ENCODE results near the gene ST3GAL5. TPM values are rescaled to one million over a fixed set of nuclear protein-coding genes. Genes with fewer than 3 reads are reported as not detected.

Gene ST3GAL5
- total and polyA plus RNA-seq, 4 donors: 3.3 to 29.8 (median 15.7) TPM

- whole genome bisulfite sequencing, 2 donors: 74 to 77% methylated on average over 18 of the region's 18 CpGs
- ATAC-seq (ENCODE audit: low FRiP score) (peak; percentile 23), DNase-seq (no peak)
- no peaks in the 10 kb centered on the region for H3K27me3 ChIP-seq (ENCODE audit: control insufficient read depth in 1 of 2, insufficient read depth in 2 of 2, low read length in 1 of 2)
- H3K4me3 ChIP-seq (ENCODE audit: low read length in 2 of 2): no peak overlapping the region
- no peaks in the 10 kb centered on the region for H3K4me1 ChIP-seq (ENCODE audit: control insufficient read depth in 1 of 2, insufficient read depth in 2 of 2, low read length in 2 of 2)
- no peaks in the 10 kb centered on the region for H3K9me3 ChIP-seq (ENCODE audit: control insufficient read depth, low read length)
- no peak overlapping the region for H3K27ac ChIP-seq (ENCODE audit: low read depth in 1 of 2, low read length in 2 of 2)
- no peaks in the 10 kb centered on the region for H3K36me3 ChIP-seq (ENCODE audit: control insufficient read depth in 1 of 2, insufficient read depth in 2 of 2, low read length in 1 of 2)
- intact Hi-C loops (cut with DNase I): loop anchor here (1.0 to 5.0 kb wide), 3 partner anchors 59 to 253 kb away; partner anchors contain the start of gene ST3GAL5 (in 1 of the 2)
Observed at GRCh38 chr2:85827879-85828569, 60.8 kb downstream of the ST3GAL5 start.

DNA sequence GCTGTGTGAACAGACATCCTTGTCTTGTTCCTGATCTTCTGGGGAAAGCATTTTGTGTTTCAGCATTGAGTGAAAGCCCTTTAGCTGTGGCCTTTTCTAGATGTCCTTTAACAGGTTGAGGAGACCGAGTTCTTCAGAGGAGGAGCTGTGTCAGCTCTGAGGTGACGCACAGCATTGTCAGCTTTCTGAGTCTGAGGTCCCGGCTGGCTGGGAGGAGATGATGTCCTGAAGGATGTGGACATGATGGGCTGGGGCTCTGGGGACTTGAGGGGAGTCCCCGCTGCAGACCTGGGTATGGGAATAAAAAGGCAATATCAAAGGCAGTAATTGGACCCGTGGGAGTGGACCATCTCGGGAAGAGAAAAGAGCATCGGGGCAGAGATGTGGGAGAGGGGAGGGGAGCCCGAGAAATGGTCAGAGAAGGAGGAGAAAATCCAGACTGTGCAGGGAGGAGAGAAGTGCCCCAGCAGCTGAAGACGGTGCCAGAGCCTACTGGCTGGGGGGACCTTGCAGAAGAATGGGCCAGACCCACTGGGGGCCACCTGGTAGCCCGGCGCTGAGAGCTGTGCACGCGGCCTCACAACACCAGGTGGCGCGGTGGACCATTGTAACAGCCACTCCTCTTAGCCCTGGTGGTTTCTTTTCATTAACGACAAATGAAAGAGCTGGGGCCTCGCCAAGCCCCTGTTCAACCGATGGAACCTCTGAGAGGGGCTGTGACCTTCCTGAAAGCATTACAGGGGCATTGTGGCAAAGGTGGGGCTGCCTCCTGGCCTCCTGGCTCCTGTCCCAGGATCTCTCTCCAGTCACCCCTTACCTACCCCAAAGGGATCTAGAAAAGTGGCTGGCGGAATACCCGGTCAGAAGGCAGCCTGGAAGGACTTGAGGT is 61.6 kb downstream of the ST3GAL5 start:
- DNase-seq (peak; percentile 83 to 93), ATAC-seq (ENCODE audit: low FRiP score) (peak; percentile 94)
- Histone ChIP-seq H3K36me3 (ENCODE audit: control insufficient read depth in 1 of 2, insufficient read depth in 2 of 2, low read length in 1 of 2) (no peaks in the 10 kb centered on the region), H3K27me3 (ENCODE audit: control insufficient read depth in 1 of 2, insufficient read depth in 2 of 2, low read length in 1 of 2) (no peaks in the 10 kb centered on the region), H3K27ac (ENCODE audit: low read depth in 1 of 2, low read length in 2 of 2) (no peak overlapping the region), H3K4me3 (ENCODE audit: low read length in 2 of 2) (no peak overlapping the region), H3K4me1 (ENCODE audit: control insufficient read depth in 1 of 2, insufficient read depth in 2 of 2, low read length in 2 of 2) (no peaks in the 10 kb centered on the region), H3K9me3 (ENCODE audit: control insufficient read depth, low read length) (no peaks in the 10 kb centered on the region)
- intact Hi-C loops (cut with DNase I): loop anchor here (1.0 to 5.0 kb wide), 3 partner anchors 60 to 254 kb away; partner anchors contain the start of gene ST3GAL5 (in 1 of the 2)
- WGBS, 2 donors: 20 to 22% methylated on average over 20 of the region's 20 CpGs

DNA sequence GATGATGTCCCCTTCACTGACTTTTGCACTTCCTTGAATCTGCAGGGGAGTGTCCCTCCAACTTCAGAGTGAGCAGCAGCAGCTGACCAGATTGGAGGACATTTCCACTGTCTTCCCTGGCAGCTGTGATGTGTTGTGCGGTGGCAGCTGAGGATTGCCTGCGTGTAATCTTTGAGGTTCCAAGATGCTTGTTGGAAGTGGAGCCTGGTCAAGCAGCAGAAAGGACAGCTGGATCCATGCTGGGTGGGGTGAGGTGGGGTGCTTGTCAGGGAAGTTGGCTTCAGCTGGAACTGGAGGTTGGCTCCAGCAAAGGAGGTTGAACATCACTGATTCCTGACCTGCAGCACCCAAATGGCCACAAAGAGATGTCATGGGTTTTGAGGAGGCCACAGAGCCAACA is 64.8 kb downstream of the ST3GAL5 start:
- no peaks in the 10 kb centered on the region for H3K4me1 ChIP-seq (ENCODE audit: control insufficient read depth in 1 of 2, insufficient read depth in 2 of 2, low read length in 2 of 2)
- no peak for ATAC-seq (ENCODE audit: low FRiP score)
- 50 to 74% methylated on average over 2 of the region's 2 CpGs for WGBS, 2 donors
- H3K9me3 ChIP-seq (ENCODE audit: control insufficient read depth, low read length): no peaks in the 10 kb centered on the region
- DNase-seq: no peak
- H3K4me3 ChIP-seq (ENCODE audit: low read length in 2 of 2): no peak overlapping the region
- intact Hi-C loops (cut with DNase I): no loop called here
- no peaks in the 10 kb centered on the region for H3K36me3 ChIP-seq (ENCODE audit: control insufficient read depth in 1 of 2, insufficient read depth in 2 of 2, low read length in 1 of 2)
- H3K27me3 ChIP-seq (ENCODE audit: control insufficient read depth in 1 of 2, insufficient read depth in 2 of 2, low read length in 1 of 2): no peaks in the 10 kb centered on the region
- no peak overlapping the region for H3K27ac ChIP-seq (ENCODE audit: low read depth in 1 of 2, low read length in 2 of 2)

DNA sequence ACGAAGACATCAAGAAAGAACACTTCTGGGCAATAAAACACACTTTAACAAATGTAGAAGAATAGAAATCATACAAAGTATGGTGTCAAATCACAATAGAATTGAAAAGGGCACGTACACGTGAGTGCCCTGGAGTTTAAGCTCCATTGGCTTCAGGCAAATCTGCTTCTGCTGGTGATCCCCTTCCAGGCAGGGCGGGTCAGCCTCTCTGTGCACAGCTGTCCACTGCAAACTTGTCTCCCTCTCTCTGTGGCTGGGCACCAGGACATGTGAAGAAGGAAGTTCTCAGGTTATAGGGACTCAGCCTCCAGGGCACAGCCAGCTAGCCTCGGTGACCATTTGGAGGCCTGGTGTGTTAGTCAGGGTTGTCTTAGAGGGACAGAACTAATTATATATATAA is 66.0 kb downstream of the ST3GAL5 start:
- WGBS, 2 donors: 86 to 93% methylated on average over 5 of the region's 5 CpGs
- ATAC-seq (ENCODE audit: low FRiP score): no peak

GRCh38 chr2:85819811-85820510 is 68.8 kb downstream of the ST3GAL5 start:
- no peak overlapping the region for H3K4me3 ChIP-seq (ENCODE audit: low read length in 2 of 2)
- intact Hi-C loops (cut with DNase I): no loop called here
- ATAC-seq (ENCODE audit: low FRiP score): no peak
- no peak for DNase-seq
- WGBS, 2 donors: 76 to 79% methylated on average over 6 of the region's 6 CpGs
- H3K4me1 ChIP-seq (ENCODE audit: control insufficient read depth in 1 of 2, insufficient read depth in 2 of 2, low read length in 2 of 2): no peaks in the 10 kb centered on the region
- no peaks in the 10 kb centered on the region for H3K27me3 ChIP-seq (ENCODE audit: control insufficient read depth in 1 of 2, insufficient read depth in 2 of 2, low read length in 1 of 2)
- H3K27ac ChIP-seq (ENCODE audit: low read depth in 1 of 2, low read length in 2 of 2): no peak overlapping the region
- H3K36me3 ChIP-seq (ENCODE audit: control insufficient read depth in 1 of 2, insufficient read depth in 2 of 2, low read length in 1 of 2): no peaks in the 10 kb centered on the region
- no peaks in the 10 kb centered on the region for H3K9me3 ChIP-seq (ENCODE audit: control insufficient read depth, low read length)

More for the DNA sequence above, 66.0 kb downstream of the ST3GAL5 start:
- Histone ChIP-seq H3K27me3 (ENCODE audit: control insufficient read depth in 1 of 2, insufficient read depth in 2 of 2, low read length in 1 of 2) (no peaks in the 10 kb centered on the region), H3K4me3 (ENCODE audit: low read length in 2 of 2) (no peak overlapping the region), H3K4me1 (ENCODE audit: control insufficient read depth in 1 of 2, insufficient read depth in 2 of 2, low read length in 2 of 2) (no peaks in the 10 kb centered on the region), H3K36me3 (ENCODE audit: control insufficient read depth in 1 of 2, insufficient read depth in 2 of 2, low read length in 1 of 2) (no peaks in the 10 kb centered on the region), H3K9me3 (ENCODE audit: control insufficient read depth, low read length) (no peaks in the 10 kb centered on the region), H3K27ac (ENCODE audit: low read depth in 1 of 2, low read length in 2 of 2) (no peak overlapping the region)
- DNase-seq: no peak
- intact Hi-C loops (cut with DNase I): no loop called here

DNA sequence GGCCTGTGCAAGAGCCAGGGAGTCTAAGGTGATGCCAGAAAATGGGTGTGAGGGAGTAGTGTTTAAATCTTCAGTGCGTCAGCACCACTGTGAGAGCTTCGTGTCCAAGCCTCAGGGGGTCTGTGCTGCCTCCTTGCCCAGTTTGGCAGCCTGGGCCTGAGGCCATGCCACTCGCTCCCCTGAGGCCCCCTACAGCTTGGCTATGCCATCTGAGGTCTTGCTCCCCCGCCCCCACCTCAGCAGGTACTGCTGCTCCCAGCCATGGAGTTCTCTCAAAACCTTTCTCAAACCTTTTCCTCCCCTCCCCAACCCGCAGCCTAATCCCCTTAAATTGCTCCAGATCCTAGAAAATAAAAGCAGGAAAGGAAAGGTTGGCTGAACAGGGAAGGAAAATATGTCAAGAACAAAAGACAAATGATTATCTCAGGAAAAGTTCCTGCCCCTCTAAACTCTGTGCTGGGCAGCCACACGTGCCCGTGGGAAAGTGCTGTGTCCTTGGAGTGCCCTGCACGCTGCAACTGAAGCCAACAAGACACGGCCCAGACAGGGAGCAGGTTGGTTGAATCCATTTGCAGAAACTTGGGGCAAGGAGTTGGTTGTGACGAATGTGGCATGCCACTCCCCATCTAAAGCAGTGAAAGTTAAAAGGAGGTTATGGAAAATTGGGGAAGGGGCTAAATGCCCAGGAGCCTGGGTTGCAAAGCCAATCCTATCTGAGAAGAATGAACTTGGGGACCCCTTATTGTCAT is 73.8 kb downstream of the ST3GAL5 start:
- intact Hi-C loops (cut with DNase I): loop anchor here (1.0 to 5.0 kb wide), 5 partner anchors 63 to 178 kb away; partner anchors contain the start of gene ATOH8 (in 1 of the 2)
- Histone ChIP-seq H3K9me3 (ENCODE audit: control insufficient read depth, low read length) (no peaks in the 10 kb centered on the region), H3K36me3 (ENCODE audit: control insufficient read depth in 1 of 2, insufficient read depth in 2 of 2, low read length in 1 of 2) (no peaks in the 10 kb centered on the region), H3K27ac (ENCODE audit: low read depth in 1 of 2, low read length in 2 of 2) (no peak overlapping the region), H3K4me3 (ENCODE audit: low read length in 2 of 2) (no peak overlapping the region), H3K27me3 (ENCODE audit: control insufficient read depth in 1 of 2, insufficient read depth in 2 of 2, low read length in 1 of 2) (no peaks in the 10 kb centered on the region), H3K4me1 (ENCODE audit: control insufficient read depth in 1 of 2, insufficient read depth in 2 of 2, low read length in 2 of 2) (peaks cover 0 to 3% of the 10 kb centered on the region in 2 donors)
- ATAC-seq (ENCODE audit: low FRiP score) (no peak), DNase-seq (no peak)
- WGBS, 2 donors: 24 to 28% methylated on average over 10 of the region's 10 CpGs

GRCh38 chr2:85813982-85814801 is 74.6 kb downstream of the ST3GAL5 start:
- peaks cover 0 to 3% of the 10 kb centered on the region in 2 donors for H3K4me1 ChIP-seq (ENCODE audit: control insufficient read depth in 1 of 2, insufficient read depth in 2 of 2, low read length in 2 of 2)
- DNase-seq (peak; percentile 94 to 98), ATAC-seq (ENCODE audit: low FRiP score) (peak; percentile 94)
- intact Hi-C loops (cut with DNase I): loop anchor here (1.0 to 5.0 kb wide), 5 partner anchors 62 to 177 kb away; partner anchors contain the start of gene ATOH8 (in 1 of the 2)
- H3K27ac ChIP-seq (ENCODE audit: low read depth in 1 of 2, low read length in 2 of 2): no peak overlapping the region
- H3K27me3 ChIP-seq (ENCODE audit: control insufficient read depth in 1 of 2, insufficient read depth in 2 of 2, low read length in 1 of 2): no peaks in the 10 kb centered on the region
- H3K36me3 ChIP-seq (ENCODE audit: control insufficient read depth in 1 of 2, insufficient read depth in 2 of 2, low read length in 1 of 2): no peaks in the 10 kb centered on the region
- H3K4me3 ChIP-seq (ENCODE audit: low read length in 2 of 2): no peak overlapping the region
- H3K9me3 ChIP-seq (ENCODE audit: control insufficient read depth, low read length): no peaks in the 10 kb centered on the region
- 23% methylated on average over 12 to 13 of the region's 13 CpGs for WGBS, 2 donors
